Upper lobe of left lung (tissue), 4 donors: ENCODE measurements around the gene NUMBL.

Source experiments
- POLR2A ChIP-seq, 4 donors: fragments of 450-650 bp; IDR thresholded peaks; one replicate each; pipeline ENCODE4 v1.5.1; 2016 to 2017; ENCODE audit warnings: antibody characterized with exemption in 4 of 4, mild to moderate bottlenecking in 2 of 4
- POLR2AphosphoS5 ChIP-seq, 2 donors: sonication (generic); formaldehyde crosslinking; IDR thresholded peaks; one replicate each; pipeline ENCODE4 v1.5.1; 2017; ENCODE audit warnings: antibody characterized with exemption in 2 of 2

GRCh38 chr19:40690050-40690692, at the start of gene NUMBL:
- TF ChIP-seq POLR2AphosphoS5 (IDR thresholded peaks at IDR 0.05): no peak
- TF ChIP-seq POLR2A (IDR thresholded peaks at IDR 0.05): peak in 1 of 4 donors; percentile 47
